ENCODE data around the gene ADNP. TPM values are rescaled to one million over a fixed set of nuclear protein-coding genes. Genes with fewer than 3 reads are reported as not detected.

Gene ADNP
- total RNA-seq, 2 experiments from 2014 or later: 51.5 to 94.9 TPM

DNA sequence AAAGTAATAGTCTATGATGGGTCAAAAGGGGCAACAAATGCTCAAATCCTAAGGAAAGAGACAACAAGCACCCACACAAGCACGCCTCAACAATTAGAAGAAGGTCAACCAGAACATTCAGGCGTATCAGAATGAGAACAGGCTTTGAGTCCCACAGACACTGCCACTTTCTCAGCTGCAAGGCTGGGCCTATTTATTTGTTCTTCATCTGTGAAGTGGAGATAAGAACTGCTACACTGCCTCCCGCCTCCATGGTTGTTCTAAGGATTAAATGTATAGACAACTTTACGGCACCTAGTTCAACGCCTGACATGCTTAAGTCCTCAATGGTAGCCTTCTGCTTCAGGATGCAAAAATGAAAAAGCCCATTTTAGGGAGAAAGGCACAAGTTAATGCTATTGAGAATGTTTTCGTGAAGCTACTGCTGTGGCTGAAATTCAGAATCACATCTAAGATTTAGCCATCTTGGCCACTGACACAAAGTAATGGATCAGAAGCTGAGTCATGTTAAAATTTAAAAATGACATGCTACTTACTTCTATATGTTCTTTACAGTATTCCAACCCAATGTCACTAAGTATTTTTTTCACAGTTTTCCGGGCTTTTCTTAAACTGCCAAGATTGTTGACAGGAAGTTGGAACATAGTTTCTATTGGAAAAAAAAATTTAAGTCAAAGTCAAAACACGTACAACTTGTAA, 27.7 kb downstream of the ADNP start:
- no TSS peak for BruUV-seq (replicated peaks)

DNA sequence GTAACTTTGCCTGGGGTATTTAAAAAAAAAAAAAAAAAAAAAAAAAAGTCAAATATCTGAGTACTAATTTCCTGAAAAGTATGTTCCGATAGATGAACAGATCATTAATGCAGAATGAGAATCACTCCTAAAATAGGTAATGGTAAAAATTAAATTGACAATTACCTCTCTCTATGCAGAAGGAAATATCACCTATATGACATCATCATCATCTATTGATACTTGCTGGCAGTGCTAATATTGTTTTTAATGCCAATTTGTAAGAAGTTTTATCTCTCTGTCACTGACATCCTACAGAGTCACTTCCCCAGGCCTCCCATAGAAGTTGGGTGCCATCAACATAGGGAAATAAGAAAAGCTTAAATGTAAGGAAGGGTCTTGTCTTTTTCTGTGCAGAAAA, 29.9 kb downstream of the ADNP start:
- intact Hi-C loops (cut with micrococcal nuclease; ENCODE audit: unreplicated experiment): no loop called here
- no peak overlapping the region for H3K4me2 ChIP-seq (ENCODE audit: low read length)
- CTCF ChIA-PET (ENCODE audit: unreplicated experiment): no interaction called here
- no TSS peak for BruUV-seq (replicated peaks)
- H3K27ac ChIP-seq (ENCODE audit: low read depth, low read length, poor library complexity, severe bottlenecking): no peak overlapping the region
- H3K36me3 ChIP-seq (ENCODE audit: insufficient read depth, low read length): peaks cover 100% of the 10 kb centered on the region
- POLR2A ChIA-PET: no interaction called here
- H3K4me1 ChIP-seq (ENCODE audit: insufficient read depth, low read length, poor library complexity, severe bottlenecking): peaks cover 4% of the 10 kb centered on the region
- no peak for DNase-seq (ENCODE audit: low spot score)
- no peak overlapping the region for H3K4me3 ChIP-seq (ENCODE audit: low read depth, low read length, poor library complexity, severe bottlenecking)
- H4K20me1 ChIP-seq (ENCODE audit: insufficient read depth, low read length): peaks cover 61% of the 10 kb centered on the region
- H3K79me2 ChIP-seq (ENCODE audit: insufficient read depth, low read depth, low read length): peaks cover 85% of the 10 kb centered on the region
- no peaks in the 10 kb centered on the region for H3K9me3 ChIP-seq (ENCODE audit: low read length)
- no peak overlapping the region for H2AFZ ChIP-seq (ENCODE audit: low read length)
- H3K9me2 ChIP-seq (ENCODE audit: insufficient read depth, low read length): no peaks in the 10 kb centered on the region
- TF ChIP-seq, protein P1, sequence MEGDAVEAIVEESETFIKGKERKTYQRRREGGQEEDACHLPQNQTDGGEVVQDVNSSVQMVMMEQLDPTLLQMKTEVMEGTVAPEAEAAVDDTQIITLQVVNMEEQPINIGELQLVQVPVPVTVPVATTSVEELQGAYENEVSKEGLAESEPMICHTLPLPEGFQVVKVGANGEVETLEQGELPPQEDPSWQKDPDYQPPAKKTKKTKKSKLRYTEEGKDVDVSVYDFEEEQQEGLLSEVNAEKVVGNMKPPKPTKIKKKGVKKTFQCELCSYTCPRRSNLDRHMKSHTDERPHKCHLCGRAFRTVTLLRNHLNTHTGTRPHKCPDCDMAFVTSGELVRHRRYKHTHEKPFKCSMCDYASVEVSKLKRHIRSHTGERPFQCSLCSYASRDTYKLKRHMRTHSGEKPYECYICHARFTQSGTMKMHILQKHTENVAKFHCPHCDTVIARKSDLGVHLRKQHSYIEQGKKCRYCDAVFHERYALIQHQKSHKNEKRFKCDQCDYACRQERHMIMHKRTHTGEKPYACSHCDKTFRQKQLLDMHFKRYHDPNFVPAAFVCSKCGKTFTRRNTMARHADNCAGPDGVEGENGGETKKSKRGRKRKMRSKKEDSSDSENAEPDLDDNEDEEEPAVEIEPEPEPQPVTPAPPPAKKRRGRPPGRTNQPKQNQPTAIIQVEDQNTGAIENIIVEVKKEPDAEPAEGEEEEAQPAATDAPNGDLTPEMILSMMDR (conservative IDR thresholded peaks at IDR 0.05; ENCODE audit: low read length): no peak
- TF ChIP-seq EZH2phosphoT487 (IDR thresholded peaks at IDR 0.05; ENCODE audit: borderline replicate concordance, low read depth, low read length): no peak

More for the DNA sequence above, 27.7 kb downstream of the ADNP start:
- peaks cover 97% of the 10 kb centered on the region for H3K79me2 ChIP-seq (ENCODE audit: insufficient read depth, low read depth, low read length)
- H3K4me1 ChIP-seq (ENCODE audit: insufficient read depth, low read length, poor library complexity, severe bottlenecking): peaks cover 4% of the 10 kb centered on the region
- H2AFZ ChIP-seq (ENCODE audit: low read length): no peak overlapping the region
- H3K27ac ChIP-seq (ENCODE audit: low read depth, low read length, poor library complexity, severe bottlenecking): no peak overlapping the region
- TF ChIP-seq, protein P1 (conservative IDR thresholded peaks at IDR 0.05; ENCODE audit: low read length): no peak
- TF ChIP-seq EZH2phosphoT487 (IDR thresholded peaks at IDR 0.05; ENCODE audit: borderline replicate concordance, low read depth, low read length): no peak
- DNase-seq (ENCODE audit: low spot score): no peak
- ChIA-PET POLR2A (no interaction called here), CTCF (ENCODE audit: unreplicated experiment) (no interaction called here)
- H4K20me1 ChIP-seq (ENCODE audit: insufficient read depth, low read length): peaks cover 73% of the 10 kb centered on the region
- H3K4me3 ChIP-seq (ENCODE audit: low read depth, low read length, poor library complexity, severe bottlenecking): no peak overlapping the region
- H3K9me3 ChIP-seq (ENCODE audit: low read length): no peaks in the 10 kb centered on the region; the same call in 1 of the 2 replicates
- intact Hi-C loops (cut with micrococcal nuclease; ENCODE audit: unreplicated experiment): no loop called here
- H3K9me2 ChIP-seq (ENCODE audit: insufficient read depth, low read length): no peaks in the 10 kb centered on the region
- no peak overlapping the region for H3K4me2 ChIP-seq (ENCODE audit: low read length)
- H3K36me3 ChIP-seq (ENCODE audit: insufficient read depth, low read length): peaks cover 95% of the 10 kb centered on the region

DNA sequence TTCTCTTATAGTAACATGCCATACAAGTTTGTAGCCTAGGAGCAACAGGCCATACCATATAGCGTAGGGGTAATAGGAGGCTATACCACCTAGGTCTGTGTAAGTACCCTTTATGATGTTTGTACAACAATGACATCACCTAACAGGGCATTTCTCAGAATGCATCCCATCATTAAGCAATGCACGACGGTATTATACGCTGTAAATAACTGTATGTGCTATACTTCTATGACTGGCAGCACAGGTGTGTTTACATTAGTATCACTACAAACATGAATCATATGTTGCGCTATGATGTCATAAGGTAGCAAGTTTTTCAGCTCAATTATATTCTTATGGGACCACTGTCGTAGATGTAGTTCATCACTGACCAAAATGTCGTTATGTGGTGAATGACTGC, 31.0 kb downstream of the ADNP start:
- ChIA-PET CTCF (ENCODE audit: unreplicated experiment) (no interaction called here), POLR2A (interaction anchor here (0.9 kb wide), 1 partner anchor 15 kb away, joined by 4 read pairs; no protein-coding TSS in a partner anchor)
- no peak overlapping the region for H2AFZ ChIP-seq (ENCODE audit: low read length)
- H3K9me2 ChIP-seq (ENCODE audit: insufficient read depth, low read length): no peaks in the 10 kb centered on the region
- DNase-seq (ENCODE audit: low spot score): no peak
- BruUV-seq (replicated peaks): no TSS peak
- peaks cover 74% of the 10 kb centered on the region for H3K79me2 ChIP-seq (ENCODE audit: insufficient read depth, low read depth, low read length)
- H3K4me2 ChIP-seq (ENCODE audit: low read length): no peak overlapping the region
- peaks cover 100% of the 10 kb centered on the region for H3K36me3 ChIP-seq (ENCODE audit: insufficient read depth, low read length)
- intact Hi-C loops (cut with micrococcal nuclease; ENCODE audit: unreplicated experiment): no loop called here
- TF ChIP-seq EZH2phosphoT487 (IDR thresholded peaks at IDR 0.05; ENCODE audit: borderline replicate concordance, low read depth, low read length): no peak
- H3K27ac ChIP-seq (ENCODE audit: low read depth, low read length, poor library complexity, severe bottlenecking): no peak overlapping the region
- H4K20me1 ChIP-seq (ENCODE audit: insufficient read depth, low read length): peaks cover 51% of the 10 kb centered on the region
- H3K4me1 ChIP-seq (ENCODE audit: insufficient read depth, low read length, poor library complexity, severe bottlenecking): peaks cover 4% of the 10 kb centered on the region
- H3K9me3 ChIP-seq (ENCODE audit: low read length): no peaks in the 10 kb centered on the region
- no peak overlapping the region for H3K4me3 ChIP-seq (ENCODE audit: low read depth, low read length, poor library complexity, severe bottlenecking)
